HT1080 (cell line): Measurements from ENCODE around the gene WSCD1. TPM values are rescaled to one million over a fixed set of nuclear protein-coding genes. Genes with fewer than 3 reads are reported as not detected.

Experiments
- DNase-seq: peaks from one replicate; pipeline ENCODE4 v3.0.0-alpha.2; 2015; ENCODE audit warnings: low read depth
- total RNA-seq: library from RNA; depleted of rRNA; stranded (reverse); fragments of >200 nt; shearing (Covaris generic); gene quantifications from 2 replicates; pipeline ENCODE4 v1.2.3, GENCODE V29; 2014

The WSCD1 gene
- total RNA-seq, 1 experiment from 2014 or later = 0.10 TPM

DNA sequence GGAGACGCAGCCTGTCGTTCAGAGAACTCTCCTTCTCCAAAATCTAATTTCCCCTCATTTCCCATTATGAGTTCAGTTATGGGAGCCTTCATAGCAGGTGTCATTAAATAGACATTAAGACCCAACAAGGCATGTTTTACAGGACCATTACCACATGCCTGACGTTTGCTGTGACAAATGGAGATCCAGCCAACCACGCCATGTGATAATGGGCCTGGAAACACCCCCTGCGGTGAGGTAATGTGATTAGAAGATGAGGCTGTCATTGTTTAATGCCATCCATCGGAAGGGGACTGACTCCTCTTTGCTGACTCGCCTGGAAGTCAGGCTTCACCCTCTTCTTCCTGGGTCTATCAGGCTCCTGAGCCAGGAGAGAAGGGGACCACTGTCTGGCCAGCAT, 76.9 kb downstream of the WSCD1 start:
- DNase-seq = no peak

DNA sequence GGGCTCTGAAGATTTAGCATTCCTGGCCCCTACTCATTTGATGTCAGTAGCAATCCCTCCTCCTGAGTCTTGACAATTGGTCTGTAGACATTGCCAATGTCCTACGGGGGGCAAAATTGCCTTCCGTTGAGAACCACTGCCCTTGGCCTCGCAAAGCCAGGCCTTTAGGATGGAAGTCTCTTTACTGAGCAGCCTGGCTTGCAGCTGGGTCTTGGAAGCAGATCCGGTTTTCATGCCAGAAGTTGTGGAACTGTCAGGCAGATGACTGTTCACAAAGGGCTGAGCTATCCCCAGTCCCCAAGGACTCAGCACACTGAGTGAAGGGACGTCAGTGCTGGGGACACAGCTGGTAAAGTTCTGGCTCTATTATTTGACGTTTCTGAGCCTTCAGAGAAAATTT, 83.2 kb downstream of the WSCD1 start:
- DNase-seq = no peak

DNA sequence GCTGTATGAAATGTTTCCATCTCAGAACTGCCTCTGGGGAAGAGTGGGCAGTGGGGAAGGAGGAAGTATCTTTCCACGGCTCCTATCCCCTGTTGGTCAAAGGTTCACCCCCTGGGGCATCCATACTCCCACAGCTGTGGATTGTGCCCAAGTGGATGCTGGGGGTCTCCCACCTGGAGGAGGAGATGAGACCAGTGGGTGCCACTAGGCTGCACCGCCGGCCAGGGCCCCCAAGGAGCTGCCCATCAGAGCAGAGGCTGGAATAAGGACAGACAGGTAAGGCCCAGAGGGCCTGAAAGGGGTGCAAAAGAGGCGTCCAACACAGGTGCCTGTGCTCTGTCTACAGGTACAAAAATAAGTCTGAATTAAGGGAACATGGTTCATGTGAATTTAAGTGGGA, 87.5 kb downstream of the WSCD1 start:
- no peak for DNase-seq

DNA sequence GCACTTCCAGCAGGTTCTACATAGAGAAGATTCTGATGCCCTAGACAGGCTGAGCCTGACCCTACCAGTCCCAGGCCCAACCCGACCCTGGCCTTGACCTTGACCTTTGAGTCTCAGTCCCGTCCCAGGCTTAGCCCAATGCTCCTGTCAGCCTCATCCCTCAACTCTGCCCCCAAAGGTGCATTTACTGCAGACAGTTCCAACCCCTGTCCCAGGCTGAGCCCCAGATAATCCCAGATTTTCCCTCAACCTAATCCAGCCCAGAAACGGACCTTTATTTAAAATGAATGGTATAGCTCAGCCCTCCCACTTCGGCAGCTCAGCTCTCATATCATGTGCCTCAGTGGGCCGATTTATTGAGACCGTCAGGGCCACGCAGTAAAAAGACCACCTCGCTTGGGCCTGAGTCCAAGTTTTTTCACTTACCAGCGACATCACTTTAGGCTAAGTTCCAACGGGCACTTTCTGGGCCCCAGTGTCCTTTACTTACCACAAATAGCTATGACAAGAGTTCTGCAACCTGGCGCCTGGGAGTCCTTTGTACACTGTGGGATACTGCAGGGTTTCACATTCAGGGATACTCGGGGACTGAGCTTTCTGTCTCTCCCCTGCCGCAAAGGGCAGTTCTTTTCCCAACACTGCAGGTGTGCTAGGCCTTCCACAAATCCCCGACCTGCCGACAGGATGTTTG, 89.5 kb downstream of the WSCD1 start:
- no peak for DNase-seq

DNA sequence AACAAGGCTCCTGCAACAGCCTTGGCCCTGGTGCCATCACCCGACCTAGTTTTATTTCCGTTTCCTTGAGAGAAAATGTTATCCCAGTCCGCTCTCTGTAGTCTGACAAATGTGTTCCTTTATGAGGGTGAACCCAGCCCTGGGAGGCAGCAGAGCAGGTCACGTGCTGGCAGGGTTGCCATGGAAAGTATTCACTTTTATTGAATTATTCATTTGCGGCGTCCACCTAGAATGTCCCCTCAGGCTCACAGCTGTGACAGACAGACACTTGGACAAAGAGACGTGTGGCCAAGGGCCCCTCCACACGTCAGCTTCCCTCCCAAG, 90.0 kb downstream of the WSCD1 start:
- DNase-seq = no peak

DNA sequence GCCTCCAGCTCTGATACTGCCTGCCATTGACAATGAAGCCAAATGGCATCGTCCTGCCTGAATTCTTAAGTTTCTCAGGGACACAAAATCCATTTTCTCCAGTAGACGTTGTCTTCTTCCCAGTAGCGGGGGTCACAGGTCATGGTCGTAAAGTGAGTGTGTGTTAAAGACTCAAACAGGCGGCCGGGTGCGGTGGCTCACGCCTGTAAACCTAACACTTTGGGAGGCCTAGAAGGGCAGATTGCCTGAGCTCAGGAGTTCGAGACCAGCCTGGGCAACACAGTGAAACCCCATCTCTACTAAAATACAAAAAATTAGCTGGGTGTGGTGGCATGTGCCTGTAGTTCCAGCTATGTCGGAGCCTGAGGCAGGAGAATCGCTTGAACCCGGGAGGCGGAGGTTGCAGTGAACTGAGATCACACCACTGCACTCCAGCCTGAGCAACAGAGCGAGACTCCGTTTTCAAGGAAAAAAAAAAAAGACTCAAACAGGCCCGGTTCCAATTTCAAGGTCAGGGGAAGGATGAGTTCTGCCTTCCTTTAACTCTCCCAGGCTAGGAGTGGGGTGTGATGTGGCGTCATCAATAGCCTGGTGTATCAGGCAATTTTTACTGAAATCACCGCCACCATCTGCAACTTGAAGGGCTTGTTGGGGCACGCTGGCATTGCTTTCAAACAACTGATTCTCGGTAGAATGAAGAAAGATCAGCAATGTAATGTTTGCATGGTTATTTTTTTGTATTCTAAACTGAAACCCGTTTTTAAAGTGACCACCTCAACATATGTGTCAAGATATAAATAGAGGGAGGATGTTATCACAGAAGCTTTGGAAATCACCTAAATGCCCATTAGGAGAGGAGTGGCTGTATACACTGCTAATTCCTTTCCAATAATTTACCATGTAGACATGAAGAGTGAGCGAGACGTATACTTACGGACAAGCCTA, 91.0 kb downstream of the WSCD1 start:
- no peak for DNase-seq

DNA sequence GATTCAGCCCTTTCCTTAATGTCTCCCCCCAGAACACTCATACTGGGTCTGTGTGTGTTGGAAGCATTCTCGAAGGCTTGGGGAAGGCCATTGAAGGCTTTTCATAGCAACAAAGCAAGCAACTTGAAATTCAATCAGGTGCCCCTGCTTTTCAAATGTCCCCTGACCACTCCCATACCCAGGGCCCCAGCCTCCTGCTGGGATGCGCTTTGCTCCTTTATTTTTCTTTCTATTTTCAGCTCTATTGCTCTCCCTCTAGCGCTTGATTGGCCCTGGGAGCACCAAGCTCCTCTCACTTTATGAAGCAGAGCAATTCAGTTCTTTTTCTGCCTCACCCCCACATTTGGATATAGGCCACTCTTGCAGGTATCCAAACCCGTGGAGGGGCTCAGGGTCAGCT, 92.0 kb downstream of the WSCD1 start:
- DNase-seq = no peak

DNA sequence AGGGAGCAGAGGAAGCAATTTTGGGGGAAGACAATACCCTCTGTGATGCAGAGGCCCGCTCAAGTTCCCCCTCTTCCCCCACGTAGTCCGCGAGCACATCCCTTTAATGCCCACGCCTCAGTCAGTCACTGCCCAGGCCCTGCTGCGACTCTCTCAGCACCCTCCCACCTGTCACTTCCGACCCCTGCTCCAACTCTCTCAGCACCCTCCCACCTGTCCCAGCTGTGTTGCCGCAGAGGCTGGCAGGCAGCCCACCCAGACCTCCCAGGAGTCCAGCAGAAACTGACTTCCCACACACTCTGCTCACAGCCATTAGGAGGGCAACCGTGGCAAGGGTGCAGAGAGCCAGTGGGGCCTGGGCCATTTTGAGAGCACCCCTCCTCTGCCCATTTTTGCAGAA, 92.7 kb downstream of the WSCD1 start:
- no peak for DNase-seq

DNA sequence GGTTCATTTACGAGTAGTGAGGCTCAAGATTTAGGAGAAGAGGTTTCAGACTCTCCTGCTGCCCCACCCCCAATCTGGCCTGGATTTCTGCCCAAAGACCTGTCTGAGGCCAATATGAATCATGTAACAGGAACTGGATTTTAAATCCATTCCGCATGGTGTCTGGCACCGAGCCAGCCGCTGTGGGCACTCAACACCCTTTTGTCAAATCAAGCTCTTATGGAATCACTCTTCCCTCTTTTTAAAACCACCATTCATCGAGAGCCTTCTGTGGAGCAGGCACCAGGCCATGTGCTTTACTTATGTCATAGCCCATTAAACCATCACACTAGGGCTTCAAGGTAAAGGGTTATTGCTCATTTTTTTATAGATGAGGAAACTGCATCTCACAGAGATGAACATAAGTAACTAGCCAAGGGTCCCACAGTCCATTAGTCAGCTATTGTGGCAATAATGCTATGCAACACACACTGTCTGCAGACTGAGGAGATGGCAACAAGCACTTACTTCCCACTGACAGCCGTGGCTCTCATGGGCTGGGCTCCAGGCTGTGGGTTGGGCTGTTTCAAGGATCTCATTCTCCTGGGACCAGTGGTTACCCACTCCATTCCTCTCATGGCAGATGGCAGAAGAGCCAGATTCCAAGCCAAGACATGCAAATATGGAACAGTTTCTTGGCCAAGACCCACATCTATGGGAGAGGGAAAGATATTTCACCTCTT, 93.6 kb downstream of the WSCD1 start:
- DNase-seq = peak; percentile 4

DNA sequence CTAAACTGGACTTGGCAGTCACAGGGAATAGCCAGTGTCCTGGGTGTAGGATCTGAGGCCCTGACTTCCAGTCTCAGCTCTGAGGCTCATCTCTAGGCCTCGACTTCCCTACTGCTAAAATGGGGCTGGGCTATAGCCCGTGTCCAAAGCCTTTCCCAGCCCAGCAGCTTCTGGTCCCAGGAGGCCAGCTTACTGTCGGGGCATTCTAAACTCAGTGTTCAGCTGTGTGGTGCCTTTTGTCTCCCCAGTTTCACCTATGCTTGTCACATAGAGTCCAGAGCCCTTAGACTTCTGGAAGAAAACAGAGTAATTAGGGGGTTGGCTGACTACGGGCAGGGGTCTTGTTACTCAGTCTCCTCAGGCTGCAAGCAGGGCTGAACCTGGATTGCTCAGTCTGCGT, 94.8 kb downstream of the WSCD1 start:
- DNase-seq = no peak

DNA sequence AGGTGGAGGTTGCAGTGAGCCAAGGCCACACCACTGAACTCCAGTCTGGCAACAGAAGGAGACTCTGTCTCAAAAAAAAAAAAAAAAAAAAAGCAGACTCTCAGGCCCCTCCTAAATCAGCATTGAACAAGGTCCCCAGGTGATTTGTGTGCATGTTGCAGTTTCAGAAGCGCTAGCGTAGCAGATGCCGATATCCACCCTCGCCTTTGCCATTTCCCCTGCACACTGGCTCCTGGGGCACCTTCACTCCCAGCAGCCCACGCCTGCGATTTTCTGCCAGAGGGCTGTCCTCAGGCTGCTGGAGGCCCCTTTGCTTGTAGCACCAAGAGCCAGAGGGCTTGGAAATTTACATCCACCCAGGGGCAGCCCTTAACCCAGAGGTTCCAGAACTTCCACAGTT, 95.6 kb downstream of the WSCD1 start:
- DNase-seq = no peak

DNA sequence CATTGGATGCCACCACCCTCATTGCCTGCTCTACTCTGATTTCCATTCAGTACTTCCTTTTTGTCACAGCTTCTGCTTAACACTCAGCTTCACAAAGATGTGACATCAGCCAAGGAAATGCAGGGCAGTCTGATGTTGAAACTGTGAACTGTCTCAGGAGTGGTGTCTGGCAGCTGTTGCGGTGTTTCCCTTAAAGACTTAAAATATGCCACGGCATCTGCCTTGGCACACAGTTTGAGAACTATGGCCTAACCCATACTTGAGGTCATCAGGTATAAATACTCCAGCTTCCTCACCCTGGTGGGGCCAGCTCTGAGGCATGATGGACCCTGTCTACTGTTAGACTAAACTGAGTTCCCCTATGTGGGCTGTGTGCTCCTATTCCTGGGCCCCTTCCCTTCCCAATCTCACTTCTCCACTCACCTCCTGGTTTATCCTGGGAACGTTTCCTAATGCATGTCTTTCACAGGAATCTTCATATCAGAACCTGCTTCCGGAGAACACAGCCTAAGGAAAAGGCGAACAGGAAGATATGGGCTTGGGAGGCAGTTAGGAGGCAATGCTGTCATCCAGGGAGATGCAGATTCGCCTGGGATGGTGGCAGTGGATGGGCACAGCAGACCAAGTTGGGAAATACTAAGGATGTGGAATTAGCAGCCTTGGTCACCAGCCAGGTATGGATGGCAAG, 96.5 kb downstream of the WSCD1 start:
- no peak for DNase-seq

DNA sequence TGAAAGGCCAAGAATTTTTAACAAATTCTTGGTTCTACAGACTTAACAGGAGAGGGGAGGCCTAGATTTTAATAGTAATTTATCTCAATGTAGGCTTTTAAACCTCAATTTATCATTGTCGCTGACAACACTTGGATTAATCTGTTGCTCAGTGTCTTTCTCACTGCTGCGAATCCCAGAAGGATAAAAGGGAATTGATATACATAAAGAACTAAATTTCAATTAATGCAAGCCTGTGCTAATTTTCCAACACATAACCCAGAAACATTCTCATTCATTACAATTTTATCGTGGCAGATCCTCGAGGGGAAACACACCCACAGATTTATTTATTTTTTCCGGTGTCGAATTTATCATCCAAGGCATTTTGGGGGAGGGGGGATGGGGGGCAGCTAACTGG, 98.1 kb downstream of the WSCD1 start:
- DNase-seq = no peak

DNA sequence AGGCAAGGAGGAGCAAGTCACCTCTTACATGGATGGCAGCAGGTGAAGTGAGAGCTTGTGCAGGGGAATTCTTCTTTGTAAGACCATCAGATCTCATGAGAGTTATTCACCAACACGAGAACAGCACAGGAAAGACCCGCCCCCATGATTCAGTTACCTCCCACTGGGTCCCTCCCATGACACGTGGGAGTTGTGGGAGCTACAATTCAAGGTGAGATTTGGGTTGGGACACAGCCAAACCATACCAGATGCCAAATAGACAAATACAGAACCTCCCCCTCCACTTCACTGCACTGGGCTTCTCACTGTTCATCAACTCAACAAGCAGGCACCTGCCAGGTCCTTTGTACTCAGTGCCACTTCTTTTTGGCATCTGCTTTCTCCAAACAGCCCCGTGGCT, 100.2 kb downstream of the WSCD1 start:
- DNase-seq = no peak

DNA sequence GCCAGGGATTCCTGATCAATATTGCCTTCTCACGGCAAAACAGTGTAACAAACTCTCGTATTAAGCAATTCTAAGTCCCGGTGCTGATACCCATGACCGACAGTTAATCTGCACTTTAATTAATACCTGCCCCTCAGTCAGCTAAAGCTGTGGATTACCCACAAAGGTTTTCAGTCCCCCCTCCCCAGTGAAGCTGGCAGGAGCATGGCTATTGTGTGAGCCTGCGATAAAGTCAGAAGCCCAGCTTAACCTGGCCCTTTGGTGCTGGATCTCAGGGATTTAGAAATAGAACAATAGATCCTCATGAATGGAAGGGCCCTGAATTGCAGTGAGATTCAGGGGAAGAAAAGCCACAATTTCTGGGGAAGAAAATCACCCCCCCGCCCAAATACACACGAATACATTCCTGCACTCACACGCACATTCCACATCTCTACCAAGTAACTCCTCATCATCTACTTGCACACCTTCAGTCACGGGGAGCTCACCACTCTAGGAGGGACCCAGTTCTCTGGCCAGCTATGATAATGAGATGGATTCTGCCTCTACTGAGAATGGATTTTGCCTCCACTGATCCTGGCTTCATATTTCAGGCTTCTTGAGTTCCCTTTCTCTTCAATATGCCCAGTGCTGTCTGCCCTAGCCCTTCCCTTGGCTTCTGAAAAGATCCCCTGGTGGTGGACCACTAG, 102.6 kb downstream of the WSCD1 start:
- no peak for DNase-seq

DNA sequence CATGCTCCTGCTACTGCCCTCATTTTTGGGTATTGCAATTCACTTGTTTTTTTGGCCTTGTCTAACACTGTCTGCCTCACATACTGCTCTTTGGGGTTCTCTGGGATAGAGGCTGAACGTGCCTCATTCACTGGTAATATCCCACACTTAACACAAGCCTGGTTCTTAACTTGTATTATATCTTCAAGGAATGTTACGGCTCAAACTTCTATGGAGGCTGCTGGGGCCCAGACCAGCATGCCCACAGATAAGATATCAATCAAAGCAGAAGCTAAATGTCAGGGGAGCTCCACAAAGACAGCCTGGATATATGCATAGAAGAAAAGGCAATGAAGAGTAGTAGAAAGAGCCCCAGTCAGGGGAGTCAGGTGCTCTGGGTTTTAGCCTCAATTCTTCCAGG, 103.5 kb downstream of the WSCD1 start:
- DNase-seq = no peak
